GM21528 (cell line): ENCODE results near the gene ASPA.
"Not testable (repeated sequence)": the region's sequence is repeated elsewhere in the genome, so short reads cannot be mapped to it uniquely, and the experiment has no call there.

Source experiments
- ATAC-seq: cut with Tn5 transposase; IDR thresholded peaks from one replicate; pipeline ENCODE4 v1.9.1; 2021; ENCODE audit warnings: mild to moderate bottlenecking, moderate library complexity; ENCODE audit not compliant: unreplicated experiment, low FRiP score

Gene ASPA

GRCh38 chr17:3507071-3507470 lies 31.3 kb downstream of the ASPA start:
- ATAC-seq: no peak

DNA sequence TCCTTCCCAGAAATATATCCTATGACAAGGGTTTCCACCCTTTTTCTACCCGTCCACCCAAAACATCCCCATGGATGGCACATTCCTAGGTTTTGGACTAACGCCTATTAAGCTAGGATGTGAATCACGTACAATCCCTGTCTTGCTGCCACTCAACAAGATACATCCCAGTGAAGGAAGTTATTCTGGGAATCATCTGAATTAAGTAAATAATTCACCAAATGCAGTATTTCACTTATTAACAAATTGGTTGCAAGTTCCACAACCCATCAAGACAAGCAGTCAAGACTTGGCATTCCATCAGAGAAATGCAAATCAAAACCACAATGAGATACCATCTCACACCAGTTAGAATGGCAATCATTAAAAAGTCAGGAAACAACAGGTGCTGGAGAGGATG lies 32.1 kb downstream of the ASPA start:
- no peak for ATAC-seq

GRCh38 chr17:3510090-3510489 lies 34.3 kb downstream of the ASPA start:
- ATAC-seq: no peak

- ATAC-seq: no peak
These were observed 36.2 kb downstream of the ASPA start for GRCh38 chr17:3511852-3512504.

GRCh38 chr17:3512505-3513171 lies 36.8 kb downstream of the ASPA start:
- ATAC-seq: no peak

DNA sequence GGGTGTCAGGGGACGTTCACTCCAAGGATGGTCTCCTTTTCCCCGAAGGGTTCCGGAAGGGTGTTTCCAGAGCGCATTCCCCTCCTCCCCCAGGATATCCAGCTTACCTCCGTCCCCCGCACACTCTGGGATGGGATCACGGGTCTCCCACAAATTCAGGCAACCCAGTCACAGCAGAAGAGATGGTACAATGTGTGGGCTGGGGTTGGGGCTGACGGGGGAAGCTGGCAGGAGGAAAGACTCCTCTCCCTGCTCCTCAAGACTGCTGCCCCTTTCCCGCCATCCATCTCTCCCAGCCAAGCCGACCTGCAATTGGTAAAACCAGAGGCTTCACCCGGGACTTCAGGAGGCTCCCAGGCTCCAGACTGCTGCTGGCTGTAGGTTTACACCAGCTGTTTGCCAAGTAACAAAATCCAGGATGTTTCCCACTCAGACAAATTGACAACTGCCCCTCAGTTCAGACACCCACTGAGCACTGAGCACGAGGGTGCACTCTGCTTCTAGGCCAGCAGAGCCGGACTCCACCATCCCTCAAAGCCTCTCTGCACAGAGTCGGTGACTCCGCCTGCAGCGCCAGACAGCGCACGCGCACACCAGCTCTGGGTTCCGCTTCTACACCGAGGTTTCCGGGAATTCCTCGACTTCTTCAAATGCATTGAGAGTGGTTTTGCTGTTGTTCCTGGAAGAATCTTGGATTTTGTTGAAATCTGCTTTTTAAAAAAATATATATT lies 37.7 kb downstream of the ASPA start:
- ATAC-seq: no peak

GRCh38 chr17:3514167-3514566 lies 38.4 kb downstream of the ASPA start:
- not testable (repeated sequence) for ATAC-seq

DNA sequence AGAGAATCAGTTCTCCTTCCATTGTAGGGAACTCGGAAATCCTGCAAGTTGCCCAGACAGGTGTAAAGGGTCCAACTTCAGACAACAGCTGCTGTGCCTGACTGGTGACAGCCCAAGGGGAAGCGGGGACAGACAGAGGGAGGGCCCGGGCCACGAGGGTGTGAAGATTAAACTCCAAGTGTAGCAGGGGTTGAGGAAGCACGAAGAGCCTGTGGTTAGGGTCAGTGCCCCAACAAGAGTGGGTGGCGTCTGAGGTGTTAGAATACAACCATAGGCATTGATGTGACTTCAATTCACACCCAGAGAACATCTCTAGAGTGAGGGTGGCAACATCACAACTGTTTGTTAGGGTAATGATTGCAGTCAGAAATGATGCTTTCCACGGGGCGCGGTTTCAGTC lies 39.1 kb downstream of the ASPA start:
- ATAC-seq: no peak

DNA sequence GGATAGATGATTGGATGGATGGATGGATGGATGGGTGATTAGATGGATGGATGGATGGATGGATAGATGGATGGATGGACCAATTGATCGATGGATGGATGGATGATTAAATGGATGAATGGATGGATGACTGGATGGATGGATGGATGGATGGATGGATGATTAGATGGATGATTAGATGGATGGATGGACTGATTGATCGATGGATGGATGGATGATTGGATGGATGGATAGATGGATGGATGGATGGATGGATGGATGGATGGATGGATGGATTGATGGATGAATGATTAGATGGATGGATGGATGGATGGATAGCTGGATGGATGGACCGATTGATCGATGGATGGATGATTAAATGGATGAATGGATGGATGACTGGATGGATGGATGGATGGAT lies 43.7 kb downstream of the ASPA start:
- not testable (repeated sequence) for ATAC-seq

DNA sequence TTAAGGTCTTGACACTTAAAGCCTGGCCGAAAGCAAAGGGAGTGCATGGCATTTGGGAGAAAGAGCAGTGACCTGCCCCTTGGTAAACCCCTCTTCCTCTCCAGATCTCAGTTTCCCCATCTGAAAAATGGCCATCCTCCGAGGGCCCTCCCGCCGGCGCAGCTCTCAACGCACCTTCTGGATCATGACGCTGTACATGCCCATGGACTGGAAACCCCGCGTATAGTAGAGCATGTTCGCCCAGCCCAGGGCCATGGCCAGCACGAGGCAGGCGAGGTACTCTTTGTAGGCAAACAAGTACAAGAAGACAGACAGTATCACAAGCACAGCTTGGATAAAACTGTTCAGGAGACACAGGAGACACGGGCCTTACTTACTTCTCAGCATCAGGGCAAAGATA lies 48.2 kb downstream of the ASPA start:
- no peak for ATAC-seq

GRCh38 chr17:3526491-3526890 lies 50.7 kb downstream of the ASPA start:
- ATAC-seq: no peak

GRCh38 chr17:3526971-3527370 lies 51.2 kb downstream of the ASPA start:
- ATAC-seq: no peak

- no peak for ATAC-seq
These were observed 51.7 kb downstream of the ASPA start for GRCh38 chr17:3527468-3527867.

GRCh38 chr17:3527896-3528295 lies 52.1 kb downstream of the ASPA start:
- ATAC-seq: no peak

DNA sequence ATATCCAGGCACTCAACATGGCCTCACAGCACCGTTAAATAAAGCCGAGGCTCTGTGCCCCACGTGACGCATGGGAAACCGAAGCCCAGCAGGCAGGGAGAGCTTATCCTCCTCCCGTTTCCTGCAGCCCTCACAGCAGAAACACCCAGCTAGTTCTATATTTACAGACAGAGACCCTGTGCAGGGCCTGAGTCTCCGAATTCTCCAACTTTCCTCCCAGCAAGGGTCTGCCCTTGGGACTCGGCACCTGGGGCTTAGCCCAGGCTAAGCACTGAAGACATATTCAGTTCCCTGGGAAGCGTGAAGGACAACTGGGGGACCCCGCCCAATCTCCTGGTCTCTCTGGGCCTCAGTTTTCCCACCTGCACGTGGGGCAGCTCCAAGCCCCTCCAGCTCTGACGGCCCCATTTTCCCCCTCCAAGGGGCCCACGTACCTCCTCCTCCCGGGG lies 52.6 kb downstream of the ASPA start:
- ATAC-seq: no peak

- no peak for ATAC-seq
These were observed 53.2 kb downstream of the ASPA start for GRCh38 chr17:3528880-3529511.

DNA sequence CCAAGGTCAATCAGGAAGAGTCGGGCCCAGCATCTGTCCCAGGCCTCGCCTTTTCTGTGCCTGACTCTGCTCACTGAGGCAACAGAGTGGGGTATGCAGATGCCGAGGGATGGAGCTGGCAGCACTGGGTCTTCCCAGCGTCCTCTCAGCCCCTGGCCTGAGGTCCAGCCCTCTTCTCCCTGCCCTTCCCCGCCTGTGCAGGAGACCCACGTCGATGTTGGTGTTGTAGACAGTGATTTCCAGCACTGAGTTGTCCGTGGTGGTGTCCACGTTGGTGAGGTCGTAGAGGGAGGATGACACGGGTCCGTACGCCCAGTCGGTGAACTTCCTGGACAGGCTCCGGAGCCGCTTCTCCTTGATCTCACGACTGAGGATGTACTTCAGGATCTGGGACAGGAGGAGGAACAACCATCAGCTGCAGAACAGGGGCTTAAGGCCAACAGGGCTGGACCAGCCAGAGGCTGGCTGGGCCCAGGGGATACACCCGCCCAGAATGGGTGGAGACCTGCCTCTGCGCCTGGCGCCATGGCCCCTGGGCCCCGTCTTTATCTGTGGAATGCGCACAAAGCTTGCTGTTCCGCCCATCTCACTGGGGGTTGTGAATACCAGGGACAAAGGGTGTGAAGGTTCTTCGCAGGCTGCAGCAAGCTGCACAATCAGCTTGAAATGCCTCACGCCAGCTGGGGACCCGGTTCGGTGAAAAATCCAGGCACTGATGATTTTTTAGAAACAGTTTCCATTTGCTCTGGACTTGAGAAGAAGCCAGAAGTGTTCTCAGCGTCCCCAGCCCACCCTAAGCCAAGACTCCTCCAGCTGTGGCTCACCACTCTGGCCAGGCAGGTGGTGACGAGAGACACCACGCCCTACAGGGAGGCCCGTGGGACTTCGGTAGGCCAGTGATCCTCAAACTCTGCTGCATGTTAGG lies 54.3 kb downstream of the ASPA start:
- ATAC-seq: no peak

DNA sequence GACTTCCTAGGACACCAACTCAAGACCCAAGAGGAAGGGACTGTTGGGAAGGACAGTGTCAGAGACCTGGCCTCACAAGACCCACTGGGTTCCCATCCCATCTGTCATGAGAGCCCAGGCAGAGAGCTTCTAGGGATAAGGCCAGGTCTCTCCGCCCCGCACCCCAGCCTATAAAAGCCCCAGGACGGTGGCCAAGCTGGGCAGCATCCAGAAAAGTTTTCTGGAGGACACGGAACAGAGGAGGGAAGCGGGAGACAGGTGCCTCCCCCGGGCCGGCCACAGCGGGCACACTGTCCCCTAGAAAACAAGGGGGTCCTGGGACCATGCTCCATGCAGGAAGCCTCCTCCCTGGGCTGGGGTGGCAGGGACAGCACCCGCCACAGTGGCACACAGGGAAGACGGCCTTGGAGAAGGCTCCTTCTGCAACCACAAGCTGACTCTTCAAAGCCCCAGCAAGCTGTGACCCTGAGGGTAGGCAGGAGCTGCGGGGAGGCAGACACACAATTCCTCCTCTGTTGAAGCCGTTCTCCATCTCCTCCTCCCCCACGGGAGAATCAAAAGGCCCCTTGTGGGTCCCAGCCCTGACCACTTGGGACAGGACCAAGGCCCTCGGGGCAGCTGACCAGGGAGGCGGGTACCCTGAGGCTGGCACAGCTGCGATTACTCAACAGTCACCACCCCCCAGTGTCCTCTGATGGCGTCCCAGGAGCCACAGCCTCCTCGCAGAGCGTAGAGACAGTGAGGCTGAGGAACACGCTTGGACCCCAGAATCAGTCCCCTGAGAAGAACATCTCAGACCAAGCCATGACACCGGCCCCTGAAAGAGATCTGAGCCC lies 55.7 kb downstream of the ASPA start:
- ATAC-seq: no peak

DNA sequence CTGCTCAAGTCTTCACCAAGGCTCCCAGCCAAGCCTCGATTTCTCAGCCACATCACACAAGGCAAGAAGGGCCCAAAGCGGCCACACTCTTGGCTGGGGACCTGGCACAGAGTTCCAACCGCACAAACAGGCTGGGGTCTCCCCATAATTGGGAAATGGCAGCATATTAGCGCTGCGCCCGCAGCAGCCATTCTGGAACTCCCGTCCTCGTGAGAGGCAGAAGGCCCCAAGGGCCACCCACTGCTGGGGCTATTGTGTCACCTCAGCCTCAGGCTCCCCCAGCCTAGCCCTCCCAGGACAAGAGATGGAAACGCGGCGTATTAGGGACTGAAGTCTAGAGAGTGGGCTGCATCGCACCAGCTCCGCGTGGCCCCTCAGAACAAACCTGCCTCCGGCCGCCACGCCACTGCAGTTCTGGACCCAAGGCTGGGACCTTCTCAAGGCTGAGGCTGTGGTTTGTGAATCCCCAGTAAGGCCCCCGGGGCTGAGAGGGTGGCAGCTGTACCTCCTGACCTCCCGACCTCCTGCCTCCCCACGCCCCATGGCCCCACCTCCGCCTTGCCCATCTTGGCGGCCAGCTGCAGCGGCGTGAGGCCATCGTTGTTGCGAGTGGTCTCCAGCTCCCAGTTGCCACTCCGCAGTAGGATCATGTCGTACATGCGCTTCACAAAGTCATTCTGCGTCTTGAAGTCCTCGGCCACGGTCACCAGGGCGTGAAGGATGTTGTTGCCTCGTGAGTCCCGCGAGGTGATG lies 56.5 kb downstream of the ASPA start:
- ATAC-seq: no peak
